SJSA1 (cell line): Measurements from ENCODE around the gene TMEM269. TPM values are rescaled to one million over a fixed set of nuclear protein-coding genes. Genes with fewer than 3 reads are reported as not detected.

Experiments used
- DNase-seq, 2 experiments: peaks; one replicate each; pipeline ENCODE4 v3.0.0-alpha.2; 2015 to 2020; ENCODE audit warnings: low spot score in 2 of 2, low read depth in 1 of 2
- H3K27ac ChIP-seq: fragments of 250-450 bp; sonication (Bioruptor Pico); 2 replicates; pipeline ENCODE4 v1.5.1; 2020; ENCODE audit warnings: mild to moderate bottlenecking, moderate library complexity
- H3K27me3 ChIP-seq: fragments of 250-450 bp; sonication (Bioruptor Pico); replicated peaks from 2 replicates; pipeline ENCODE4 v1.5.1; 2020; ENCODE audit warnings: mild to moderate bottlenecking, moderate library complexity
- H3K36me3 ChIP-seq: fragments of 250-450 bp; sonication (Bioruptor Pico); 2 replicates; pipeline ENCODE4 v1.5.1; 2020; ENCODE audit warnings: mild to moderate bottlenecking
- H3K4me1 ChIP-seq: fragments of 250-450 bp; sonication (Bioruptor Pico); replicated peaks from 2 replicates; pipeline ENCODE4 v1.6.1; 2021; ENCODE audit warnings: mild to moderate bottlenecking
- H3K4me3 ChIP-seq: fragments of 250-450 bp; sonication (Bioruptor Pico); 2 replicates; pipeline ENCODE4 v1.5.1; 2020; ENCODE audit warnings: mild to moderate bottlenecking
- H3K9me3 ChIP-seq: fragments of 250-450 bp; sonication (Bioruptor Pico); replicated peaks from 2 replicates; pipeline ENCODE4 v1.5.1; 2020; ENCODE audit warnings: mild to moderate bottlenecking
- total RNA-seq: library from RNA; depleted of rRNA; stranded (reverse); fragments of >200 nt; shearing (Covaris generic); gene quantifications from 2 replicates; pipeline ENCODE4 v1.2.3, GENCODE V29; 2014

The TMEM269 gene
- total RNA-seq, 1 experiment from 2014 or later: not detected

DNA sequence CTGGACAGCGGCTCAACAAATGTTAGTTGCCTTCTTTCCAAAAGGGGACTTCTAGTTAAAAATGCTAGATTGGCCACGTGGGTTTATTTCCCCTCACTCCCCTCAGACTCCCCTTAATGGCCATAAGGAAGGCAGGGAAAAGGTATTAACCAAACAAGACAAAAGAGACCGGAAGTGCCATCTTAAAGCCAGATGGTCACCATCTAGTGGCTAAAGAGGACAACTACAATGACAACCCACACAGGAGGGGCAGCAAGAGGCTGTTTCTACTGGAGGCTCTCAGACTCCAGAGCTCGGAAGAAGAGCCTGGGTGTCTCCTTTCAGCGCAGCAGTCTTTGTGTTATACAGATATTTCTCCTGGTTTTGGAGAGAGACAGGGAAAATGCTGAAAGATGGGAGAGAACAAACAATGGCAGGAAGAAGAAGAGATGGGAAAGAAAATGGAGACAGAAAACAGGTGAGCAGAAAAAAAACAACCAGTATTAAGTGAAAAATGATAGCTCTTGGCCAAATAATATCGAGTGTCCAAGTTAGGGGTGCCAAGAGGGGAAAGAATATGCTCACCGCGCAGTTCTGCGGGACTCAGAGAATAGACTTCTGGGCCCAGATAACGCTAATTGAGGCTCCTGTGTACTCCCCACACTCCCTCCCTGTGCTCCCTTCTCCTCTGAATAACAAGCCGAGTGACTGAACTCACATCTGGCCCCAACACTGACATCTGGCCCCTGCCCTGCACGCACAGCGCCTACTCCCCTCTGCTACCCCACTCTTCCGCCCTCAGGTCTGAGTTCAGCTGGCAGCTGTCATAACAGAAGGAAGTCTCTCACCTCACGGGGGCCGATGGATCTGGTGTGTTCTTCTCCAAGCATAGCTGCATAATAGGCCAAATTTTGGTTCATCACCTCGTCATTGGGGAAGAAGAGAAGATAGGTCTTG, 27.6 kb upstream of the TMEM269 start:
- Histone ChIP-seq H3K4me3 (no peak overlapping the region), H3K4me1 (peaks cover 4% of the 10 kb centered on the region), H3K27ac (no peak overlapping the region; the same call in 1 of the 2 replicates), H3K36me3 (peaks cover 96% of the 10 kb centered on the region), H3K27me3 (no peaks in the 10 kb centered on the region), H3K9me3 (no peaks in the 10 kb centered on the region)
- peak in 1 of 2 experiments; percentile 44 for DNase-seq

DNA sequence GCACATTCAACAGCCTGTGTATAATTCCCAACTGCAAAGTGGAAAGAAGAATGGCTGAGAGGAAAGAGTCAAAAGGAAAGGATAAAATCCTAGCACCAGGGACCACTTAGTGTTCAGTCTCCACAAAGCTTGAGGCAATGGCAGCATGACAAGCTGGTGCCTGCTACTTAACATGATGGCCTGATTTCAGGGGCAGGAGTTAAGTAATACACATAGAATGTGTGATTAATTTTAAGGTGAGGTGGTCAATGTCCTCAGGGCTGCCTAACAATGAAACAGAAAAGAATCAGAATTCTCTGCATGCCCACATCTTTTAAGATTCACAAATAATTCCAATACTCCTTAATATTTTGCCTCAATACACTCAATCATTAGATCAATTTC, 26.9 kb upstream of the TMEM269 start:
- H3K36me3 ChIP-seq: peaks cover 94% of the 10 kb centered on the region
- H3K27ac ChIP-seq: no peak overlapping the region
- peaks cover 4% of the 10 kb centered on the region for H3K4me1 ChIP-seq
- no peak overlapping the region for H3K4me3 ChIP-seq
- no peaks in the 10 kb centered on the region for H3K27me3 ChIP-seq
- DNase-seq: no peak
- no peaks in the 10 kb centered on the region for H3K9me3 ChIP-seq

DNA sequence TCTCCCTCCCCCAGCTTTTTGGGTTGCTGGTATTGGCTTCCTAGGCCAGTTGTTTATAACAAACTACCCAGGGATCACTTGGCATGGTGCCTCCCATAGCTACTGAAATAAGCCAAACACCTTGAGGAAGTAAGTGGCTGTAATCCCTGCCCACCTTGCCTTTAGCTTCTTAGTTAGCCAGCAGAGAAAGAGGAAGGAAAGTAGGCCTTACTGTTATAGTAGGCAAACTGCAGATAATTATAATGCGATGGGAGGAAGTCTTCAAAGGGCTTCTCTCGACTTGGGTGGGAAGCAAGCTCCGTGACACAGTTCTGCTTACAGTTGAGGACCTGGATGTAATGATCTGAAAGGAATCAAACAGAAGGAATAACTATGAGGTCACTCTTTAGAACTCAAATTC, 26.1 kb upstream of the TMEM269 start:
- peaks cover 87% of the 10 kb centered on the region for H3K36me3 ChIP-seq
- no peaks in the 10 kb centered on the region for H3K4me1 ChIP-seq
- no peak overlapping the region for H3K4me3 ChIP-seq

DNA sequence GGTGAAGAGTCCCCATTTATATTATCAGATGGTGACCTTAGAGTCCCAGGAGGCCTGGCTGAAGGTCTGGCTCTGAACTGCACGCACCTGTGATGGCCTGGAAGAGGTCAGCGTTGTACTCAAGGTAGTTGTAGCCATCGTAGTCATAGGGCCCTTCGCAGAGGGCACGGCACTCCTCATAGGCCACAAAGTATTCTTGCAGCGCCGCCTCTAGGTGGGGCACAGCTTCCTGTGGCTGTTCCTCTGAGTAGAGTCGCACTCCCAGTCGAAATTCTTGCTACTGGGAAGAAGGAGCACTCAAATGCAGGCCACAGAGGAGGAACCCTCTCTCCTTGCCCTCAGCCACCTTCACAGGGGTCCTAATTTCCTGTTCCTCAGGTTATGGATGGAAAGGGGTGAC, 25.7 kb upstream of the TMEM269 start:
- H3K36me3 ChIP-seq: peaks cover 82% of the 10 kb centered on the region
- no peaks in the 10 kb centered on the region for H3K9me3 ChIP-seq
- H3K4me3 ChIP-seq: no peak overlapping the region
- DNase-seq: no peak
- no peaks in the 10 kb centered on the region for H3K27me3 ChIP-seq
- H3K27ac ChIP-seq: no peak overlapping the region
- no peaks in the 10 kb centered on the region for H3K4me1 ChIP-seq

More for the DNA sequence above, 26.1 kb upstream of the TMEM269 start:
- Histone ChIP-seq H3K27me3 (no peaks in the 10 kb centered on the region), H3K9me3 (no peaks in the 10 kb centered on the region), H3K27ac (no peak overlapping the region)
- no peak for DNase-seq

DNA sequence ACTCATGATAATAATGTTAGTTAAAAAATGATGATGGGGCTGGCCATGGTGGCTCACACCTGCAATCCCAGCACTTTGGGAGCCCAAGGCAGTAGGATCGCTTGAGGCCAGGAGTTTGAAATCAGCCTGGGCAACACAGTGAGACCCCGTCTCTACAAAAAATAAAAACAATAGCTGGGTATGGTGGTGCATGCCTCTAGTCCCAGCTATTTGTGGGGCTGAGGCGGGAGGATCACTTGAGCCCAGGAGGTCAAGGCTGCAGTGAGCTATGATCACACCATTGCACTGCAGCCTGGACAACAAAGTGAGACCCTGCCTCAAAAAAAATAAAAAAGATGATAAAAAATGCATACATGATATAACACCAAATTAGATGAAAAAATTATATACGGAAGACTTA, 23.2 kb upstream of the TMEM269 start:
- H3K4me1 ChIP-seq: peaks cover 9% of the 10 kb centered on the region

DNA sequence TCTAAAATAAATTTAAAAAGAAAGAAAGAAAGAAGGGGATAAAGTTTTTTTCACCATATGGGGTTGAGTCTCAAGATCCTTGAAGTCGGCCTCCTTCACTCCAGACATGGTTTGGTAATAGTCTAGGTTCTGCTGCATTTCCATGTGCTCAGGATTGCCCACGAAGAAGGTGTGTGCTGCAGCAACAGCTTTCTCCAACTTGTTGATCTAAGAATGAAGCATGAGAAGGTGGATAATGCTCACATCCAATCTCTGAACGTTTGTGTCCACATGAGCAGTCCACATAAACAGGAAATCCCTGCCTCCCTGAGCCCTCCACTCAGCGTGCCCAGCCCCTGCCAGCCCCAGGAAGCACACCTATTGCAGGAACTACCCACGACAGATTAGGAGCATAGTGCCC, 22.5 kb upstream of the TMEM269 start:
- H3K36me3 ChIP-seq: peaks cover 59% of the 10 kb centered on the region
- DNase-seq: no peak
- no peak overlapping the region for H3K4me3 ChIP-seq

More for the DNA sequence above, 23.2 kb upstream of the TMEM269 start:
- DNase-seq: no peak
- Histone ChIP-seq H3K9me3 (no peaks in the 10 kb centered on the region; the same call in 1 of the 2 replicates), H3K36me3 (peaks cover 62% of the 10 kb centered on the region), H3K4me3 (no peak overlapping the region), H3K27me3 (no peaks in the 10 kb centered on the region), H3K27ac (no peak overlapping the region)

DNA sequence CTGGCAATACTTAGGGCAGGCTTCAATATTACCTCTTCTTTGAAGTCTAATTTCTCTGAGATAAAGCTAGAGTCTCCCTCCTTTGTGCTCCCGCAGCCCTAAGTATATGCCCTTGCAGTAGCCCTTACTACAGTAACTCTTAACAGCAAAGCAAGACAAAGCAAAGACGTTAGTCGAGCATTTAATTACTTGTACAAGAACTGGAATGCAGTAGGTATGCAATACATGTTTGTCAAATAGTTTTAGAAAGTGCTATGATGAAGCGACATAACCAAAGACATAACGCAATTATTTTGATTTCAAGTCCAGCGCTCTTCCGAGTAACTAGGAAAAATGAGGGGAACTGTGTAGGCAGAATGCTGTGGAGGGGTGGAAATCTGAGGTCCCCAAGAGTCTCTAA, 19.5 kb upstream of the TMEM269 start:
- Histone ChIP-seq H3K9me3 (no peaks in the 10 kb centered on the region; the same call in 1 of the 2 replicates), H3K36me3 (peaks cover 37% of the 10 kb centered on the region), H3K27ac (peak overlapping the region; percentile 11; the same call in 1 of the 2 replicates), H3K4me1 (peaks cover 15% of the 10 kb centered on the region), H3K27me3 (no peaks in the 10 kb centered on the region), H3K4me3 (peak overlapping the region; percentile 91)
- DNase-seq: peak in 1 of 2 experiments; percentile 34

More for the DNA sequence above, 22.5 kb upstream of the TMEM269 start:
- H3K27me3 ChIP-seq: no peaks in the 10 kb centered on the region
- peaks cover 9% of the 10 kb centered on the region for H3K4me1 ChIP-seq
- H3K27ac ChIP-seq: no peak overlapping the region
- H3K9me3 ChIP-seq: no peaks in the 10 kb centered on the region; the same call in 1 of the 2 replicates

DNA sequence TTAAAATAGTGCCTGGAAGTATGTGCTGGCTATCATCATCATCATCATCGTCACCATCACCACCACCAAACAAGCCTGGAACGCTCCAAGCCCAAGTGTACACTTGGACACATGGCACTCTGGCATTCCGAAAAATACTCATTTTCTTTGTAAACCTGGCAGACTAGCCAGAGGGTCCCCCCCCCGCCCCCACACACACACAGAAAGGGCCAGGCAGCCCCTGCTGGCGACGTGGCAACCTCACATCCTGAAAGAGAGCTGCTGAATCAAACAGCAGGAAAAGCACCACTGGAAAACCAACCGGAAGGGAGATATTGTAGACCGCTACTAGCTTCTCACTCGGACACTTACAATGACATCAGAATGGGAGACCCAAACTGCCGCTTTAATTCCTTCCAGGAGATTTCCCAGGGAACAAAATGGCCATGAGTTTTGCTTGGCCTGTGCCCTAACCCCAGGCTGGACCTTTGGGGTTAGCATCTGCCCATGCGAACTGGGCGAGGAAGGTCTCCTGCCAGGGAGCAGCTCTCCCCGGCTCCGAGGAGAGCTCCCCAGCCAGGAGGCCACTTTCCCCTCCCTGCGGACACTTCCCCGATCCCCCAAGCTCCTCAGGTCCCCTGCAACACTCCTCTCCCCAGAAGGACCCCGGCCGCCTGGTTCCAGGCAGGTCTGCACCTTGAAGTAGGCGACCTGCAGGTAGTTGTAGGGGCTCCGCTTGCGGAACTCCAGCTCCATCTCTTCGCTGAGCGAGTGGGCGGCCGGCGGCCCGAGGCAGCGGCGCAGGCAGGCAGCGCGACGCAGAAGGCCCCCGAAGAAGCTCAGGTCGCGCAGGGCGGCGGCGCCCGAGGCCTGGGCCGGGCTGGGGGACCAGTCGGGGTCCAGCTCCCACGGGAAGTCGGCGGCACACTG, 18.7 kb upstream of the TMEM269 start:
- Histone ChIP-seq H3K4me1 (peaks cover 15% of the 10 kb centered on the region), H3K9me3 (no peaks in the 10 kb centered on the region; the same call in 1 of the 2 replicates), H3K27ac (peak overlapping the region; percentile 59), H3K4me3 (peak overlapping the region; percentile 91), H3K36me3 (peaks cover 34% of the 10 kb centered on the region), H3K27me3 (no peaks in the 10 kb centered on the region)
- peak; percentile 75 to 76 for DNase-seq

DNA sequence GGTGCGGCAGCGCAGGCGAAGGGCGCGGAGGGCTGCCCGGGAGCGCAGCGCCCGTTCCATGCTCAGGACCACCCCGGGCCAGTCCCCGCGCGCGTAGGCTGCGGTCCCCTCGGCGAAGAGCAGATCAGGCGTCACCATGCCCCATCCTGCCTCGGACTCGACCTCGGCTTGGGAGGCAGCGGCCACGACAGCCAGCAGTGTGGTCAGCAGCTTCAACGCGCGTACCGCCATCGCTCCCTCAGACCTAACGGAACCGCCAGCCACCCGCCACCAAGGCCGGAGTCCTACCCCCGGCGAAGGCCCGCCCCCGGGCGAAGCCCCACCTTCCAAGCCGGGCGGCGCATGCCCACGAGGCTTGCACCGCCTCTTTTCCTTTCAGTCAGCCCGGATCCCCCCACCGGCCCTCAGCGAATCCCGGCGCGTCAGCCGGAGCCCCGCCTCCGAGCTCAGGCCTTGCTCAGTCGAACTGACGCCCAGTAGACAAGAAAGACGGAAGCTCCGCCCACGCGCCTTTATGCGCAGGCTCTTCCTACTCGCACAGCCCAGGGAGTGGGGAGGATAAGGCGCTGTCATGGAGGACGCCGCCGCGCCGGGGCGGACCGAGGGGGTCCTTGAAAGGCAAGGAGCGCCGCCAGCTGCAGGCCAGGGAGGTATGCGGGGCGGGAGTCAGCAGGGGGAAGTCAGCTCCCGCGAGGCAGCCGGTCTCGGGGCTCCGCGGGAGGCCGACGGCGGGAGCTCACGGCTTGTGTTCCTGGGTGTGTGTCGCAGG, 17.9 kb upstream of the TMEM269 start, which contains the start of the genes C1orf50 and P3H1:
Gene C1orf50 (plus strand): TSS at position 509 of the 769 bp plus-strand sequence. CDS start 63 bp downstream, at position 572.
Gene P3H1 (minus strand): TSS at position 288 of the 769 bp plus-strand sequence. CDS start 57 bp downstream, at position 231.
- H3K9me3 ChIP-seq: no peaks in the 10 kb centered on the region; the same call in 1 of the 2 replicates
- peak within 1 kb of the TSS; percentile 91 for H3K4me3 ChIP-seq
- DNase-seq: peak; percentile 98 to 100
- H3K27me3 ChIP-seq: no peaks in the 10 kb centered on the region
- H3K27ac ChIP-seq: peak within 1 kb of the TSS; percentile 59
- peaks cover 29% of the 10 kb centered on the region for H3K36me3 ChIP-seq
- H3K4me1 ChIP-seq: peaks cover 15% of the 10 kb centered on the region

DNA sequence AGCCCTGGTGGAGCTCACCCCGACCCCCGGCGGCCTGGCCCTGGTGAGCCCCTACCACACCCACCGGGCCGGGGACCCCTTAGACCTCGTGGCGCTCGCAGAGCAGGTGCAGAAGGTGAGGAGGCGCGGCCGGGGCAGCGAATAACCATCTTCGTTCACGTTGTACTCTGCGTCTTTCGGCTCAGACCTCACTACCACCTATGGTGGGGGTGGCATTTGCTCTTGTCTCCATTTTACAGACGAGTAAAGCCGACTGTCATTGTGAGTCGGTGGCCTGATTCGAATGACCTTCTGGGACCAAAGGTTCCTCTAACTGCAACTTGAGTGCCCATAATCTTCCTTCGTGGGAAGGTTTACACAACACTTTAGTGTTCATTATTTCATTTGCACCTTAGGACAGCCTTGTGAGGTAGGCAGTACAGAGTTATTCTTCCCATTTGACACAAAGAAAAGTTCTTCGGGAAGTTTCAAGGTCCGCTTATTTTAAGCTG, 17.2 kb upstream of the TMEM269 start:
- peak overlapping the region; percentile 91 for H3K4me3 ChIP-seq
- no peak for DNase-seq

DNA sequence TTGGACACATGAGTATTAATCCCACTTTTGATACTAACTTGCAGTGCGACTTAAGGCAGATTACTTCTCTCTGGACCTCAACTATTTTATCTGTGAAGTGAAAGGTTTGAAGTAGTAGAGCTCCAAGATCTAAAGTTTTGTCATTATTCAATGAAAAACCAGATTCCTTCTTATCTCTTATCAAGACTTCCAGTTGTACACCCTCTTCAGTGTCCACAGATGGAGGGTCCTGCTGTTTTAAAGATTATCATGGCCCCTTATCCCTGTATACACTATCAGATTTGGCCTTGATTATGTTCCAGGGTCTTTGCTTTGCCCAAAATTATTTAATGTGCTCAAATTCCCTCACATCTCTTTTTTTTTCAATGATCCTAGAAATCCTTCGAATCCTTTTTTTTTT, 16.6 kb upstream of the TMEM269 start:
- Histone ChIP-seq H3K27me3 (no peaks in the 10 kb centered on the region), H3K4me3 (peak overlapping the region; percentile 91), H3K9me3 (no peaks in the 10 kb centered on the region; the same call in 1 of the 2 replicates), H3K36me3 (peaks cover 28% of the 10 kb centered on the region), H3K27ac (no peak overlapping the region), H3K4me1 (peaks cover 15% of the 10 kb centered on the region)
- no peak for DNase-seq

More for the DNA sequence above, 17.2 kb upstream of the TMEM269 start:
- no peaks in the 10 kb centered on the region for H3K27me3 ChIP-seq
- H3K36me3 ChIP-seq: peaks cover 28% of the 10 kb centered on the region
- H3K9me3 ChIP-seq: no peaks in the 10 kb centered on the region; the same call in 1 of the 2 replicates
- H3K27ac ChIP-seq: peak overlapping the region; percentile 46
- peaks cover 15% of the 10 kb centered on the region for H3K4me1 ChIP-seq

DNA sequence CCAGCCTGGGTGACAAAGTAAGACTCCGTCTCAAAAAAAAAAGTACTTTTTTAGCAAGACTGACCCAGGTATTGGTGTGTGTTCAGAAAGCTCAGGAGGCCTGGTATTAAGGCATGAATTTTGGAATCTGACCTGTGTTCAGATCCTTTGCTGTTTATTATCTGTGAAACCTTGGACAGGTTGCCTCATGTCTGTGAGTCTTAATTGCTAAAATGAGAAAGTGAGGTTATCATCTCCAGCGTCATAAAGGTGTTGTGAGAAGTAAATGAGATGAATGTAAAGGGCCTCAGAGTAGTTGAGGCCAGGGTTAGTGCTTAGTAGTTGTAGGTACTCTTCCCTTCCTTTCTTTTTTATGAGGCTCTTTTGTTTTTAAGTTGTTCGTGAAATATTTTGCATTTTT, 15.0 kb upstream of the TMEM269 start:
- H3K36me3 ChIP-seq: peaks cover 43% of the 10 kb centered on the region
- no peaks in the 10 kb centered on the region; the same call in 1 of the 2 replicates for H3K9me3 ChIP-seq
- no peak for DNase-seq
- H3K27me3 ChIP-seq: no peaks in the 10 kb centered on the region
- peaks cover 10% of the 10 kb centered on the region for H3K4me1 ChIP-seq
- no peak overlapping the region for H3K4me3 ChIP-seq
- no peak overlapping the region for H3K27ac ChIP-seq
